Stomach (tissue), 4 donors: ENCODE measurements around the gene EREG.

Source experiments
- CTCF ChIP-seq, 7 experiments: fragments of 450-650 bp in 4 of 7; fragments of 200-600 bp in 3 of 7; sonication (generic) in 3 of 7; IDR thresholded peaks; one replicate each; pipeline ENCODE4 v1.5.1; 2016 to 2019; ENCODE audit warnings: antibody characterized with exemption in 7 of 7, control low read depth in 2 of 7, mild to moderate bottlenecking in 1 of 7
- EP300 ChIP-seq: sonication (generic); formaldehyde crosslinking; IDR thresholded peaks from one replicate; pipeline ENCODE4 v1.6.1; 2017; ENCODE audit warnings: antibody characterized with exemption

- TF ChIP-seq CTCF (IDR thresholded peaks at IDR 0.05) (no peak), EP300 (no peak)
Measured at GRCh38 chr4:74387790-74388189, 22.8 kb downstream of the EREG start.
